ENCODE results near the gene ST7. TPM values are rescaled to one million over a fixed set of nuclear protein-coding genes. Genes with fewer than 3 reads are reported as not detected.

ST7 gene
- total and polyA plus RNA-seq, 2 of the 13 experiments (the other 11 are each of a cell fraction or from before 2014, with no cell fraction given), result 17.3 to 23.5 TPM

- TF ChIP-seq NR1H2 (CRISPR knock-in tag; IDR thresholded peaks at IDR 0.05; ENCODE audit: borderline replicate concordance, low read depth) (no peak), ZNF17 (CRISPR knock-in tag; IDR thresholded peaks at IDR 0.05) (no peak), RBM22 (optimal IDR thresholded peaks at IDR 0.05; ENCODE audit: low read length) (peak; percentile 18), ZNF530 (CRISPR knock-in tag; IDR thresholded peaks at IDR 0.05; ENCODE audit: low read depth) (no peak), KLF13 (CRISPR knock-in tag; IDR thresholded peaks at IDR 0.05) (no peak), ZNF451 (CRISPR knock-in tag; IDR thresholded peaks at IDR 0.05) (peak; percentile 32; the same call in 1 of the 2 replicates), NFIB (CRISPR knock-in tag; IDR thresholded peaks at IDR 0.05; ENCODE audit: borderline replicate concordance) (no peak), BORCS8-MEF2B (CRISPR knock-in tag; IDR thresholded peaks at IDR 0.05) (peak; percentile 49; the same call in 1 of the 2 replicates), ZSCAN12 (CRISPR knock-in tag; IDR thresholded peaks at IDR 0.05) (no peak), ZNF446 (CRISPR knock-in tag; IDR thresholded peaks at IDR 0.05) (peak; percentile 66; the same call in 1 of the 2 replicates), ZZZ3 (CRISPR knock-in tag; IDR thresholded peaks at IDR 0.05; ENCODE audit: borderline replicate concordance) (no peak), TCF7 (IDR thresholded peaks at IDR 0.05; ENCODE audit: low read depth) (no peak), TOE1 (CRISPR knock-in tag; IDR thresholded peaks at IDR 0.05) (no peak), ZBTB7B (CRISPR knock-in tag; IDR thresholded peaks at IDR 0.05) (0 out of 2 replicates have a peak, but pooled peaks have one; percentile 48), RELA (CRISPR knock-in tag; IDR thresholded peaks at IDR 0.05) (no peak), POLR2G (IDR thresholded peaks at IDR 0.05; ENCODE audit: low read depth, low read length) (peak; percentile 49; the same call in 1 of the 2 replicates), BHLHE40 (IDR thresholded peaks at IDR 0.05; ENCODE audit: low read length) (no peak), ZSCAN22 (CRISPR knock-in tag; IDR thresholded peaks at IDR 0.05) (no peak), MED1 (CRISPR knock-in tag; IDR thresholded peaks at IDR 0.05) (no peak; the same call in 1 of the 2 replicates), MYPOP (CRISPR knock-in tag; IDR thresholded peaks at IDR 0.05) (peak; percentile 40; the same call in 1 of the 2 replicates), SNAPC2 (CRISPR knock-in tag; IDR thresholded peaks at IDR 0.05) (no peak), ZKSCAN8 (CRISPR knock-in tag; IDR thresholded peaks at IDR 0.05; ENCODE audit: borderline replicate concordance) (0 out of 2 replicates have a peak, but pooled peaks have one; percentile 36), ZNF547 (CRISPR knock-in tag; IDR thresholded peaks at IDR 0.05) (no peak), HOXA5 (CRISPR knock-in tag; IDR thresholded peaks at IDR 0.05) (0 out of 2 replicates have a peak, but pooled peaks have one; percentile 34), MZF1 (CRISPR knock-in tag; IDR thresholded peaks at IDR 0.05; ENCODE audit: borderline replicate concordance) (no peak), ZNF749 (CRISPR knock-in tag; IDR thresholded peaks at IDR 0.05; ENCODE audit: borderline replicate concordance) (no peak), STAT6 (CRISPR knock-in tag; IDR thresholded peaks at IDR 0.05; ENCODE audit: borderline replicate concordance) (no peak)
Observed at GRCh38 chr7:116953906-116954838, 871 bp downstream of the ST7 start (continued).
